SK-N-SH treated with all-trans-retinoic acid at 6 μM for 48 hours (cell line): Measurements from ENCODE around the gene ATAD3C.
"Not testable (repeated sequence)": the region's sequence is repeated elsewhere in the genome, so short reads cannot be mapped to it uniquely, and the experiment has no call there.

ENCODE experiments used
- ATAC-seq: fragments of 200-7000 bp; cut with Tn5 transposase; 3 replicates; pipeline ENCODE4 v1.9.1; 2020; ENCODE audit warnings: mild to moderate bottlenecking, moderate library complexity
- ARNTL ChIP-seq: fragments of 450-650 bp; formaldehyde crosslinking; IDR thresholded peaks from 2 replicates; pipeline ENCODE4 v1.5.0; 2020; ENCODE audit warnings: low read depth, mild to moderate bottlenecking, moderate library complexity, borderline replicate concordance
- BACH2 ChIP-seq: fragments of 250-450 bp; sonication (Bioruptor Pico); IDR thresholded peaks from 2 replicates; pipeline ENCODE4 v1.9.0; 2021; ENCODE audit warnings: mild to moderate bottlenecking, borderline replicate concordance
- CREB5 ChIP-seq: fragments of 250-450 bp; sonication (Bioruptor Pico); IDR thresholded peaks from 2 replicates; pipeline ENCODE4 v1.5.1; 2020; ENCODE audit warnings: low read depth, mild to moderate bottlenecking, moderate library complexity
- CSDC2 ChIP-seq: fragments of 250-450 bp; sonication (Bioruptor Pico); IDR thresholded peaks from 2 replicates; pipeline ENCODE4 v1.5.0; 2020; ENCODE audit warnings: mild to moderate bottlenecking, moderate library complexity
- CSRNP3 ChIP-seq: fragments of 250-450 bp; sonication (Bioruptor Pico); IDR thresholded peaks from 2 replicates; pipeline ENCODE4 v1.5.1; 2021; ENCODE audit warnings: mild to moderate bottlenecking, moderate library complexity
- GLIS3 ChIP-seq: fragments of 250-450 bp; sonication (Bioruptor Pico); IDR thresholded peaks from 2 replicates; pipeline ENCODE4 v1.5.0; 2020; ENCODE audit warnings: mild to moderate bottlenecking, moderate library complexity
- ISL1 ChIP-seq: fragments of 250-450 bp; sonication (Bioruptor Pico); IDR thresholded peaks from 2 replicates; pipeline ENCODE4 v2.1.2; 2022; ENCODE audit warnings: mild to moderate bottlenecking, moderate library complexity
- OSR1 ChIP-seq: fragments of 250-450 bp; sonication (Bioruptor Pico); IDR thresholded peaks from 2 replicates; pipeline ENCODE4 v1.8.0; 2022; ENCODE audit warnings: moderate library complexity, mild to moderate bottlenecking, inconsistent platforms
- PATZ1 ChIP-seq: fragments of 250-450 bp; sonication (Bioruptor Pico); IDR thresholded peaks from 2 replicates; pipeline ENCODE4 v1.8.0; 2020; ENCODE audit warnings: mild to moderate bottlenecking, moderate library complexity, borderline replicate concordance
- POU6F1 ChIP-seq: fragments of 250-450 bp; sonication (Bioruptor Pico); IDR thresholded peaks from 2 replicates; pipeline ENCODE4 v1.8.0; 2021; ENCODE audit warnings: low read depth, mild to moderate bottlenecking, moderate library complexity, borderline replicate concordance
- PPARA ChIP-seq: fragments of 250-450 bp; sonication (Bioruptor Pico); IDR thresholded peaks from 2 replicates; pipeline ENCODE4 v1.5.0; 2020; ENCODE audit warnings: mild to moderate bottlenecking, borderline replicate concordance
- RARB ChIP-seq: fragments of 250-450 bp; sonication (Bioruptor Pico); IDR thresholded peaks from 2 replicates; pipeline ENCODE4 v1.8.0; 2021; ENCODE audit warnings: mild to moderate bottlenecking, moderate library complexity
- TCF4 ChIP-seq: fragments of 250-450 bp; sonication (Bioruptor Pico); IDR thresholded peaks from 2 replicates; pipeline ENCODE4 v1.8.0; 2021; ENCODE audit warnings: mild to moderate bottlenecking, moderate library complexity, borderline replicate concordance
- TOX ChIP-seq: fragments of 250-450 bp; sonication (Bioruptor Pico); IDR thresholded peaks from 2 replicates; pipeline ENCODE4 v1.8.0; 2021; ENCODE audit warnings: mild to moderate bottlenecking, moderate library complexity, borderline replicate concordance
- TSHZ2 ChIP-seq: fragments of 250-450 bp; sonication (Bioruptor Pico); IDR thresholded peaks from 2 replicates; pipeline ENCODE4 v1.5.0; 2020; ENCODE audit warnings: mild to moderate bottlenecking, moderate library complexity
- ZC3H10 ChIP-seq: fragments of 250-450 bp; sonication (Bioruptor Pico); IDR thresholded peaks from 2 replicates; pipeline ENCODE4 v1.5.1; 2021; ENCODE audit warnings: mild to moderate bottlenecking, moderate library complexity
- ZFP3 ChIP-seq: fragments of 250-450 bp; sonication (Bioruptor Pico); IDR thresholded peaks from 2 replicates; pipeline ENCODE4 v1.5.0; 2020; ENCODE audit warnings: mild to moderate bottlenecking, moderate library complexity
- ZFP30 ChIP-seq: fragments of 450-650 bp; formaldehyde crosslinking; IDR thresholded peaks from 2 replicates; pipeline ENCODE4 v1.5.0; 2022; ENCODE audit warnings: mild to moderate bottlenecking, moderate library complexity
- ZNF565 ChIP-seq: fragments of 450-650 bp; formaldehyde crosslinking; conservative IDR thresholded peaks from 2 replicates; pipeline ENCODE4 v1.5.0; 2020; ENCODE audit warnings: low read depth, mild to moderate bottlenecking, moderate library complexity
- ZNF8 ChIP-seq: fragments of 450-650 bp; formaldehyde crosslinking; IDR thresholded peaks from 2 replicates; pipeline ENCODE4 v1.5.0; 2020; ENCODE audit warnings: mild to moderate bottlenecking, moderate library complexity

The ATAD3C gene

GRCh38 chr1:1441002-1441888, 8.2 kb upstream of the ATAD3C start (continued):
- TF ChIP-seq GLIS3: no peak

- no peak for TF ChIP-seq CSRNP3
- TF ChIP-seq ZNF8 (CRISPR knock-in tag): no peak
- no peak for TF ChIP-seq TOX (CRISPR knock-in tag)
- no peak for TF ChIP-seq ARNTL
- no peak for TF ChIP-seq ZNF565 (CRISPR knock-in tag)
- TF ChIP-seq OSR1 (CRISPR knock-in tag): no peak
- TF ChIP-seq TCF4 (CRISPR knock-in tag): no peak
- TF ChIP-seq ZFP30: no peak
- TF ChIP-seq POU6F1 (CRISPR knock-in tag): no peak
- TF ChIP-seq CREB5 (CRISPR knock-in tag): no peak
- no peak for TF ChIP-seq CSDC2 (CRISPR knock-in tag)
- no peak for TF ChIP-seq BACH2 (CRISPR knock-in tag)
- no peak for TF ChIP-seq TSHZ2 (CRISPR knock-in tag)
- TF ChIP-seq ISL1: no peak
- TF ChIP-seq ZC3H10 (CRISPR knock-in tag): no peak
- no peak for TF ChIP-seq ZFP3
- TF ChIP-seq PPARA (CRISPR knock-in tag): no peak
- TF ChIP-seq PATZ1 (CRISPR knock-in tag): no peak
- no peak for TF ChIP-seq RARB (CRISPR knock-in tag)
- ATAC-seq: no peak
Observed at GRCh38 chr1:1442069-1442770, 7.3 kb upstream of the ATAD3C start.

- ATAC-seq: not testable (repeated sequence)
Observed at GRCh38 chr1:1446631-1447030, 2.9 kb upstream of the ATAD3C start.

GRCh38 chr1:1450616-1451015, 1.1 kb downstream of the ATAD3C start:
- ATAC-seq: not testable (repeated sequence)
